Nephron (organoid): ENCODE data around the gene KBTBD12.
A peak's percentile ranks its signal among the peaks of the same experiment; 100 is the strongest.

Experiments used
- H3K27ac Mint-ChIP-seq, 3 experiments: 2 replicates each; pipeline ENCODE4 v1.8.0; 2020; ENCODE audit warnings: mixed read lengths in 3 of 3, mild to moderate bottlenecking in 2 of 3, moderate library complexity in 1 of 3
- H3K27me3 Mint-ChIP-seq: 2 replicates; pipeline ENCODE4 v1.8.0; 2021; ENCODE audit warnings: low read depth, mild to moderate bottlenecking, moderate library complexity, mixed read lengths
- H3K36me3 Mint-ChIP-seq: 2 replicates; pipeline ENCODE4 v1.8.0; 2020; ENCODE audit warnings: low read depth, mixed read lengths
- H3K4me1 Mint-ChIP-seq: 2 replicates; pipeline ENCODE4 v1.8.0; 2020; ENCODE audit warnings: mixed read lengths
- H3K4me3 Mint-ChIP-seq, 3 experiments: 2 replicates each; pipeline ENCODE4 v1.8.0; 2020; ENCODE audit warnings: mild to moderate bottlenecking in 3 of 3, mixed read lengths in 3 of 3, moderate library complexity in 2 of 3
- H3K9me3 Mint-ChIP-seq: 2 replicates; pipeline ENCODE4 v1.8.0; 2020; ENCODE audit warnings: mixed read lengths
- CTCF ChIP-seq, 3 experiments: fragments of 200-600 bp; sonication (generic); IDR thresholded peaks; one replicate each; pipeline ENCODE4 v1.5.0; 2021; ENCODE audit warnings: antibody characterized with exemption in 3 of 3; ENCODE audit not compliant: unreplicated experiment in 3 of 3

KBTBD12 gene

DNA sequence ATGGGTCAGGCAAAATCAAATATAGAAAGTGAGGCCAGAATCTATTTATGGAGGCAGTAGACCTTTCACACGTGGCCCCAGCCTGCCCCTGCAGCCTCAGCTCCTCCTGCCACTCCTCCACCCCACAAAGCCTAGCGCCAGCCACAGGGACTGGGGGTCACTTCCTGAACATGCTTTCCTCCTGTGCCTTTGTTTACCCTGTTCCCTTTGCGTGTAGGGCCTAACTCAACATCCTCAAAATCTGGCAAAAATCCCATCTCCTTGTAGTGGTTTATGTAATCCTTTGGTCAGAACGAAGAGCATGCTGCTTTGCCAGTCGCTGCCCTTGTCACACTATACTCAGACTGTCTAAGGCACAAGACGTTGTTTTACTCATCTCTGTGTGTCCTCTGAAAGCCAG is 39.6 kb downstream of the KBTBD12 start:
- Mint-ChIP-seq H3K4me3 (no peak overlapping the region), H3K9me3 (no peaks in the 10 kb centered on the region), H3K27me3 (peaks cover 4% of the 10 kb centered on the region), H3K36me3 (no peaks in the 10 kb centered on the region), H3K27ac (no peak overlapping the region), H3K4me1 (peaks cover 8% of the 10 kb centered on the region)
- TF ChIP-seq CTCF (IDR thresholded peaks at IDR 0.05; ENCODE audit: unreplicated experiment in 3 of 3), result no peak

GRCh38 chr3:127955728-127956127 is 40.7 kb downstream of the KBTBD12 start:
- Mint-ChIP-seq H3K4me1 (peaks cover 13% of the 10 kb centered on the region), H3K27ac (no peak overlapping the region), H3K9me3 (no peaks in the 10 kb centered on the region), H3K36me3 (no peaks in the 10 kb centered on the region), H3K27me3 (peaks cover 2% of the 10 kb centered on the region), H3K4me3 (no peak overlapping the region)
- no peak for TF ChIP-seq CTCF (IDR thresholded peaks at IDR 0.05; ENCODE audit: unreplicated experiment in 3 of 3)

- Mint-ChIP-seq H3K36me3 (no peaks in the 10 kb centered on the region), H3K4me3 (no peak overlapping the region), H3K27ac (no peak overlapping the region), H3K4me1 (peaks cover 13% of the 10 kb centered on the region), H3K9me3 (no peaks in the 10 kb centered on the region), H3K27me3 (no peaks in the 10 kb centered on the region)
- no peak for TF ChIP-seq CTCF (IDR thresholded peaks at IDR 0.05; ENCODE audit: unreplicated experiment in 3 of 3)
Observed at GRCh38 chr3:127959041-127959440, 44.0 kb downstream of the KBTBD12 start.

DNA sequence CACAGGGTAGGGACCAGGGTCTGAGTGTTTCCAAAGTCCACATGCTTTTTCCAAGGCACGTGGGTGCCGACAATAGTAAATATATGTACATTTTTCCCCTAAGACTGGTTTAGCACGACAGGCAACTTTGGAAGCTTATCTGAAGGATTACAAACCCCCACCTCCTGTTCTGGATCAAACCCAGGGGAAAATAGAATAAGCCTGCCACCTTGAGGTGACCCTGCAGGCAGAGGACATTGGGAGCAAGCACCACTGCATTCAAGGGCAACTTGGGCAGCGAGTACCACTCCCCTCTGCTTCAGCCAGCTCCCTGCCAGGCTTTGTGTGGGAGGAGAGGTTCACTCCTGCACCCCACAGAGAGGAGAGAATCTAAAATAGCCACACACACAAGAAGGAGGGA is 44.8 kb downstream of the KBTBD12 start:
- Mint-ChIP-seq H3K27me3 (no peaks in the 10 kb centered on the region), H3K36me3 (no peaks in the 10 kb centered on the region), H3K4me1 (peaks cover 6% of the 10 kb centered on the region), H3K9me3 (no peaks in the 10 kb centered on the region), H3K27ac (no peak overlapping the region), H3K4me3 (no peak overlapping the region)
- peak; percentile 50 to 56 (median 55) for TF ChIP-seq CTCF (IDR thresholded peaks at IDR 0.05; ENCODE audit: unreplicated experiment in 3 of 3)

GRCh38 chr3:127960421-127960965 is 45.5 kb downstream of the KBTBD12 start:
- no peak overlapping the region for H3K4me3 Mint-ChIP-seq
- H3K27ac Mint-ChIP-seq, result no peak overlapping the region
- no peak for TF ChIP-seq CTCF (IDR thresholded peaks at IDR 0.05; ENCODE audit: unreplicated experiment in 3 of 3)
- H3K4me1 Mint-ChIP-seq, result peaks cover 5% of the 10 kb centered on the region
- H3K27me3 Mint-ChIP-seq, result no peaks in the 10 kb centered on the region
- no peaks in the 10 kb centered on the region for H3K9me3 Mint-ChIP-seq
- no peaks in the 10 kb centered on the region for H3K36me3 Mint-ChIP-seq

- TF ChIP-seq CTCF (IDR thresholded peaks at IDR 0.05; ENCODE audit: unreplicated experiment in 3 of 3), result no peak
- Mint-ChIP-seq H3K4me3 (no peak overlapping the region), H3K27ac (no peak overlapping the region), H3K4me1 (peaks cover 5% of the 10 kb centered on the region), H3K9me3 (no peaks in the 10 kb centered on the region), H3K27me3 (peaks cover 2% of the 10 kb centered on the region), H3K36me3 (no peaks in the 10 kb centered on the region)
Observed at GRCh38 chr3:127961124-127961523, 46.1 kb downstream of the KBTBD12 start.
